ENCODE data around the gene HPRT1.

HPRT1 gene

DNA sequence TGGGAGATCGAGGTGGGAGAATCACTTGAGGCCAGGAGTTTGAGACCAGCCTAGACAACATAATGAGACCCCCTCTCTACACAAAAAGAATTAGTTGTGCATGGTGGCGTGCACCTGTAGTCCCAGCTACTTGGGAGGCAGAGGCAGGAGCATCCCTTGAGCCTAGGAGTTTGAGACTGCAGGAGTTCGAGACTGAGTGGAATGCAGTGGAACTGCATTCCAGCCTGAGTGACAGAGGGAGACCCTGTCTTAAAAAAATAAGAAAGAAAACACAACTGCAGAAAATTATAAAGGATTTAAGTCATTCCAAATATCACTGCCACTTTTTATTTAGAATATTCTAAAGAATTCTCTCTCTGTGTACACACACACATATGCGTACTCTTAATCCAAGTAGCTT, 18.4 kb downstream of the HPRT1 start:
- DNase-seq: no peak

- DNase-seq: no peak
Observed at GRCh38 chrX:134480061-134480460, 20.1 kb downstream of the HPRT1 start.

GRCh38 chrX:134481339-134481738, 21.4 kb downstream of the HPRT1 start:
- DNase-seq: no peak

DNA sequence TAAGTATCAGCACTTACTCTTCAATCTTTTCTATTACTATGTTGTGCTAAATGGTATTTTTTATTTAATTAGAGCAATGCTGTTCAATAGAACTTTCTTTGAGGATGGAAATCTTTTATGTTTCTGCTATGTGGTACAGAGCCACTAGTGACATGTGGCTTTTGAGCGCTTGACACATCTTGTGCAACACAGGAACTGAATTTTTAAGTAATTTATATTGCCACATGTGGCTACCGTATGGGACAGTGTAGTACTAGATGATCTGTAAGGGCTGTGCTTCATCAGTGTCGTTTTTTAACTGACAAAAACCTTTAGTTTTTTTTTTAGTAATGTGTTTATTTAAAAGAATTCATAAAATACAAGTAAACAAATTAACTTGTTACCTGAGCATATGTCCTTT, 22.4 kb downstream of the HPRT1 start:
- no peak for DNase-seq

DNA sequence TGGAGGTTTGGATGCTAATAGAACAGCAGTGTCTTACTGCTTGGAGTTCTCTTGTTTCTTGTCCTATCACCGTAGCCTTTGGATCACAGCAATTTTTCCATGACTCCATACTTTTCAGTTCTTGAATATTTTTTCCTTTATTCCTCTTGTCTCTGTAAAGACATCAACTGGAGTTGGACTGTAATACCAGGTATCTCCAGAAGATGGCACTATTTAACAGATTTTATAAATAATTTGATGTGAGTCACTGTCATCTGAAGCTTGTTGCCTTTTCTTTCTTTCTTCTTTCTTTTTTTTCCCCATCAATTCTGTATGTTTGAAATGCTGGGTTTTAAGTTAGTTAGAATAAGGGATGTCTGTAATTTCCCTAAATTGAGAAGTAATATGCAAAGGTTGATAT, 24.1 kb downstream of the HPRT1 start:
- no peak for DNase-seq

GRCh38 chrX:134501941-134502340, 42.0 kb downstream of the HPRT1 start:
- DNase-seq: no peak

- no peak for DNase-seq
Observed at GRCh38 chrX:134502686-134503085, 42.7 kb downstream of the HPRT1 start.

GRCh38 chrX:134512566-134512965, 52.6 kb downstream of the HPRT1 start:
- DNase-seq: no peak

GRCh38 chrX:134513091-134513490, 53.1 kb downstream of the HPRT1 start:
- no peak for DNase-seq

- no peak for DNase-seq
Observed at GRCh38 chrX:134520860-134521390, 61.0 kb downstream of the HPRT1 start.

DNA sequence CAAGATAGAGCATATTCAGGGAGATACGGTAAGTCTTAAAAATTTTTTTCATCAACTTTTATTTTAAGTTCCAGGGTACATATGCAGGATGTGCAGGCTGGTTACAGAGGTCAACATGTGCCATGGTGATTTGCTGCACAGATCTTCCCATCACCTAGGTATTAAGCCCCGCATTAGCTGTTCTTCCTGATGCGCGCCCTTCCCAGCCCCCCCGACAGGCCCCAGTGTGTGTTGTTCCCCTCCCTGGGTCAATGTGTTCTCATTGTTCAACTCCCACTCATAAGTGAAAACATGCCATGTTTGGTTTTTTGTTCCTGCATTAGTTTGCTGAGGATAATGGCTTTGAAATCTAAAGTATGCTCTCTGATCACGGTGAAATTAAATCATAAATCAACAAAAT, 64.2 kb downstream of the HPRT1 start:
- no peak for DNase-seq

- no peak for DNase-seq
Observed at GRCh38 chrX:134525086-134525792, 65.3 kb downstream of the HPRT1 start.

- DNase-seq: no peak
Observed at GRCh38 chrX:134526399-134526798, 66.4 kb downstream of the HPRT1 start.

- no peak for DNase-seq
Observed at GRCh38 chrX:134528960-134529359, 69.0 kb downstream of the HPRT1 start.

GRCh38 chrX:134529481-134529880, 69.5 kb downstream of the HPRT1 start:
- no peak for DNase-seq

DNA sequence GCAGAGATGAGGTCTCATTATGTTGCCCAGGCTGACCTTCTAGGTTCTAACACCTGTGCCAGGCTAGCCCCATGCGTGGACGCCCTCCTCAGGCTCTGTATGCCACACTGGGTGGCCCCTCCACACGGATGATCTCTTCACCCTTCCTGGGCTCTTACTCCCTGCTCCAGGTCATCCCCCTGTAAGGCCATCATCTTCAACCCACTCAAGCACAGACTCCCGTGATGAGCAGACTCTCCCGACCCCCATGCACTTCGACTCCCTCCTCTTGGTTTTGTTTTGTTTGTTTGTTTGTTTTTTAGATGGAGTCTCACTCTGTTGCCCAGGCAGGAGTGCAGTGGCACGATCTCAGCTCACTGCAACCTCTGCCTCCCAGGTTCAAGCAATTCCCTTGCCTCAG, 70.9 kb downstream of the HPRT1 start:
- DNase-seq: no peak

DNA sequence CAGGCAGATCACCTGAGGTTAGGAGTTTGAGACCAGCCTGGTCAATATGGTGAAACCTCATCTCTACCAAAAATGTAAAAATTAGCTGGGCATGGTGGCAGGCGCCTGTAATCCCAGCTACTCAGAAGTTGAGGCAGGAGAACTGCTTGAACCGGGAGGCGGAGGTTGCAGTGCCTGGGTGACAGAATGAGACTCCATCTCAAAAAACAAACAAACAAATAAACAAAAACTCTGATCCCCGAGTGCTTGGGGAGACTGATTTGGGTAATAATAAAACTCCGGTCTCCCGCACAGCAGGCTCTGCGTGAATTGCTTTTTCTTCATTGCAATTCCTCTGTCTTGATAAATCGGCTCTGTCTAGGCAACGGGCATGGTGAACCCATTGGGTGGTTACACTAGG, 73.4 kb downstream of the HPRT1 start:
- DNase-seq: no peak

DNA sequence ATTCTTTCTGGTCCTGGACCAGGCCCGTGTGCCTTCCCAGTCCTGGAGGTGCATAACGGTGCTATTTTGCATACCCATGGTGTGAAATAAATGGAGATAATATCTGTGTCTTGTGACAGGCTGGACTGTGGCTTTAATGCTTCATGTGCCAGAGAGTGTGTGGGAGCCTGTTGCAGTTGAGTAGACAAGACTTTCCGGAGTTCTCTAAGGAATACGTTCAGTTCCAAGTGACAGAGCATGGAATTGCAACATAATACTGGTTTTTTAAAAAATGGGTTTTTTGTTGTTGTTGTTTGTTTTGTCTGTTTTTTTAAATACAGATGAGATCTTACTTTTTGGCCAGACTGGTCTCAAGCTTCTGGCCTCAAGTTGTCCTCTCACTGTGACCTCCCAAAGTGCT, 74.0 kb downstream of the HPRT1 start:
- DNase-seq: no peak

DNA sequence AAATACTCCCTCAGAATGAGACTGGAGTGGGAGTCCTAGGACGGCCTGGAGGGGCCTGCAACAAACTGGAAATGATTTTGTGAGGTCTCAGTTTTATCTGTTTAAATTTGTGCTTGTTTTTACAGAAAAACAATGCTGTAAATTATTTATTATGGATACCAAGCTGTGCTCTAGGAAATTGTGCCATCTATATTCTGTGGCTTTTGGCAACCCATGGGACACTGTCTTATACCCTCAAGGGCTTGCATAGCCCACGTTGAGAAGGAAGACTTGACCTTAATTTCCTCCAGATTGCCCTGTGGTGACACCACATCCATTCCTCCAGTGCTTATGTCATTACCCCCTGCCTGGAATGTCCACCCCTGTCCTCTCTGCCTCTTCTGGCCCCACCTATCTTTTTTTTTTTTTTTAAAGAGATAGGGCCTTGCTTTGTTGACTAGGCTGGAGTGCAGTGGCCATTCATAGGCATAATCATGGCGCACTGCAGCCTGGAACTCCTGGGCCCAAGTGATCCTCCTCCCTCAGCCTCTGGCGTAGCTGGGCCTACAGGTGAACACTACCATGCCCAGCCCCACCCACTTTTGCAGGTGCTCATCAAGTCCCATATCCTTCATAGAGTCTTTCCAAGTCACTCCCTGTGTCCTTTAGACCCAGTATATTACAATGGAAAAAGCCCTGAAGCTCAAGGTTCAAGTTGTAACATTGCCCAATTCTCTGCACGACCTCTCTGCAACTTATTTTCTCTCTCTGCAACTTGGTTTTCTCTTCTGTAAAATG, 77.4 kb downstream of the HPRT1 start:
- no peak for DNase-seq

GRCh38 chrX:134538316-134538715, 78.4 kb downstream of the HPRT1 start:
- no peak for DNase-seq

- no peak for DNase-seq
Observed at GRCh38 chrX:134541906-134542305, 81.9 kb downstream of the HPRT1 start.

- peak; percentile 71 for DNase-seq
Observed at GRCh38 chrX:134542485-134542884, 82.5 kb downstream of the HPRT1 start.

DNA sequence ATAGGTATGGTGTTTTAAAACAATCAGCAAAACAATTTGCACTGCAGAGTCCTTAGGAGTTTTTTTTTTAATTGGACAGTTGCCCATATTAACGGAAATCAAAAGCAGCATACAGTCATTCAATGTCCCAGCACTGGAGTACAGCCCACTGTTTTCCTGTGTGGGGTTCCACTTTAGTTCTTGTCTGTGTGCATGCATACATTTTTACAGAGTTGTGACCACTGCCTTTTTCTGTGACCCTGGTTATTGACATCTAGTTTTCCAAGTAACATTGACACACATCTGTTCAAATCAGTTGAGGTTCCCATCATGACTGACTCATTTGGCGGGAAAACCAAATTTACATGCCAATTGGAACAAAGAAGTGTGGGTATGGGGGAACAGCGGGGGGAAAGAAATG, 83.3 kb downstream of the HPRT1 start:
- DNase-seq: no peak

DNA sequence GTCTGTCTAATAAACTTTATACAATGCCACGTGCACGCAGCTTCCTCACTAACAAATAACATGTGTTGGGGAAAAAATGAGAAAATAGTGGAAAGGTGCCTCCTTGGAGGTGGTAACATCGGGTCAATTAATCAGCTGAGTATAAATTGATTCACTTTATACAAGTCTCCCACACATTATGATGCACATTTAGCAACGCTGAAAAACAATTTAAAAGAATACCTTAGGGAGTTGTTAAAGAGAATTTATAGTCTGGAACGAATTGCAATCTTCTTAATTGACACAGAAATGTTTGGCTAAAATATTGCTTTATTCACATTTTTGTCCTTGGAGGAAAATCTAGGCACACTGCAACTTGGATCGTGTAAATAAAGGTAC, 84.2 kb downstream of the HPRT1 start:
- DNase-seq: no peak

All from left hindlimb (tissue), 1 donor.